SK-N-SH (cell line): Measurements from ENCODE around the gene APH1B.

Experiments used
- EP300 ChIP-seq, 2 experiments: IDR thresholded peaks; 2 replicates each; pipeline versions ENCODE4 v1.4.0 to v1.6.1; 2012; ENCODE audit warnings: borderline replicate concordance in 1 of 2, low read depth in 1 of 2, low read length in 1 of 2
- EZH2phosphoT487 ChIP-seq: fragments of 200-600 bp; sonication (generic); IDR thresholded peaks from 2 replicates; pipeline ENCODE4 v1.6.1; 2017; ENCODE audit warnings: low read depth, mixed run types, mild to moderate bottlenecking, antibody characterized with exemption, moderate library complexity, borderline replicate concordance
- MEF2A ChIP-seq: IDR thresholded peaks from 2 replicates; pipeline ENCODE4 v1.4.0; 2012; ENCODE audit warnings: low read depth, borderline replicate concordance
- POLR2AphosphoS5 ChIP-seq: IDR thresholded peaks from 2 replicates; pipeline ENCODE4 v1.6.1; 2012; ENCODE audit warnings: low read depth, low read length
- RAD21 ChIP-seq: IDR thresholded peaks from 2 replicates; pipeline ENCODE4 v1.6.1; 2012; ENCODE audit warnings: mild to moderate bottlenecking, low read length
- RCOR1 ChIP-seq: fragments of 150-350 bp; IDR thresholded peaks from 2 replicates; pipeline ENCODE4 v1.6.1; 2017; ENCODE audit warnings: antibody characterized with exemption, low read length
- TAF1 ChIP-seq: IDR thresholded peaks from 2 replicates; pipeline ENCODE4 v1.6.1; 2012; ENCODE audit warnings: low read depth, mild to moderate bottlenecking, low read length, moderate library complexity, borderline replicate concordance
- TCF12 ChIP-seq: IDR thresholded peaks from 2 replicates; pipeline ENCODE4 v1.4.0; 2012
- TF ChIP-seq, protein P1 (sequence below): IDR thresholded peaks from 2 replicates; pipeline ENCODE4 v1.6.1; 2012; ENCODE audit warnings: mild to moderate bottlenecking, low read depth, low read length, moderate library complexity
- TF ChIP-seq, protein P2 (sequence below): fragments of 200-600 bp; sonication (generic); IDR thresholded peaks from 2 replicates; pipeline ENCODE4 v1.6.1; 2017; ENCODE audit warnings: antibody characterized with exemption, mild to moderate bottlenecking, moderate library complexity
- TF ChIP-seq, protein P3 (sequence below): fragments of 150-350 bp; IDR thresholded peaks from 2 replicates; pipeline ENCODE4 v1.6.1; 2017; ENCODE audit warnings: antibody characterized with exemption, low read length, low read depth, borderline replicate concordance

DNA sequence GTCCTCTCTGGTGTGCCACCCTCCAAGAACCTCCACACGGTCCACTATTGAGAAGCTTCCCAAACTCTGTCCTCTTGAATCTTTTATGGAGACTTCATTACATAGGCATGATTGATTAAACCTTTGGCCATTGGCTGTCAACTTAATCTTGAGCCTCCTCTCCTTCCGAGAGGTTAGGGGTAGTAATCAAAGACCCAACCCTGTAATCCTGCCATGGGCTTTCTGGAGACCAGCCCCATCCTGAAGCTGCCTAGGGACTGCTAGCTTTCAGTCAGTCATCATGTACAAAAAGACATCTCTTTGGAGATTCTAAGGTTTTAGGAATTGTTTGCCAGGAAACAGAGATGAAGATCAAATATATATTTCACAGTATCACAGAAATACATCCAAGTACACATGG is 37.0 kb downstream of the APH1B start:
- TF ChIP-seq RAD21: no peak
- TF ChIP-seq, protein P1, sequence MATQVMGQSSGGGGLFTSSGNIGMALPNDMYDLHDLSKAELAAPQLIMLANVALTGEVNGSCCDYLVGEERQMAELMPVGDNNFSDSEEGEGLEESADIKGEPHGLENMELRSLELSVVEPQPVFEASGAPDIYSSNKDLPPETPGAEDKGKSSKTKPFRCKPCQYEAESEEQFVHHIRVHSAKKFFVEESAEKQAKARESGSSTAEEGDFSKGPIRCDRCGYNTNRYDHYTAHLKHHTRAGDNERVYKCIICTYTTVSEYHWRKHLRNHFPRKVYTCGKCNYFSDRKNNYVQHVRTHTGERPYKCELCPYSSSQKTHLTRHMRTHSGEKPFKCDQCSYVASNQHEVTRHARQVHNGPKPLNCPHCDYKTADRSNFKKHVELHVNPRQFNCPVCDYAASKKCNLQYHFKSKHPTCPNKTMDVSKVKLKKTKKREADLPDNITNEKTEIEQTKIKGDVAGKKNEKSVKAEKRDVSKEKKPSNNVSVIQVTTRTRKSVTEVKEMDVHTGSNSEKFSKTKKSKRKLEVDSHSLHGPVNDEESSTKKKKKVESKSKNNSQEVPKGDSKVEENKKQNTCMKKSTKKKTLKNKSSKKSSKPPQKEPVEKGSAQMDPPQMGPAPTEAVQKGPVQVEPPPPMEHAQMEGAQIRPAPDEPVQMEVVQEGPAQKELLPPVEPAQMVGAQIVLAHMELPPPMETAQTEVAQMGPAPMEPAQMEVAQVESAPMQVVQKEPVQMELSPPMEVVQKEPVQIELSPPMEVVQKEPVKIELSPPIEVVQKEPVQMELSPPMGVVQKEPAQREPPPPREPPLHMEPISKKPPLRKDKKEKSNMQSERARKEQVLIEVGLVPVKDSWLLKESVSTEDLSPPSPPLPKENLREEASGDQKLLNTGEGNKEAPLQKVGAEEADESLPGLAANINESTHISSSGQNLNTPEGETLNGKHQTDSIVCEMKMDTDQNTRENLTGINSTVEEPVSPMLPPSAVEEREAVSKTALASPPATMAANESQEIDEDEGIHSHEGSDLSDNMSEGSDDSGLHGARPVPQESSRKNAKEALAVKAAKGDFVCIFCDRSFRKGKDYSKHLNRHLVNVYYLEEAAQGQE: no peak
- no peak for TF ChIP-seq EZH2phosphoT487
- TF ChIP-seq, protein P2, sequence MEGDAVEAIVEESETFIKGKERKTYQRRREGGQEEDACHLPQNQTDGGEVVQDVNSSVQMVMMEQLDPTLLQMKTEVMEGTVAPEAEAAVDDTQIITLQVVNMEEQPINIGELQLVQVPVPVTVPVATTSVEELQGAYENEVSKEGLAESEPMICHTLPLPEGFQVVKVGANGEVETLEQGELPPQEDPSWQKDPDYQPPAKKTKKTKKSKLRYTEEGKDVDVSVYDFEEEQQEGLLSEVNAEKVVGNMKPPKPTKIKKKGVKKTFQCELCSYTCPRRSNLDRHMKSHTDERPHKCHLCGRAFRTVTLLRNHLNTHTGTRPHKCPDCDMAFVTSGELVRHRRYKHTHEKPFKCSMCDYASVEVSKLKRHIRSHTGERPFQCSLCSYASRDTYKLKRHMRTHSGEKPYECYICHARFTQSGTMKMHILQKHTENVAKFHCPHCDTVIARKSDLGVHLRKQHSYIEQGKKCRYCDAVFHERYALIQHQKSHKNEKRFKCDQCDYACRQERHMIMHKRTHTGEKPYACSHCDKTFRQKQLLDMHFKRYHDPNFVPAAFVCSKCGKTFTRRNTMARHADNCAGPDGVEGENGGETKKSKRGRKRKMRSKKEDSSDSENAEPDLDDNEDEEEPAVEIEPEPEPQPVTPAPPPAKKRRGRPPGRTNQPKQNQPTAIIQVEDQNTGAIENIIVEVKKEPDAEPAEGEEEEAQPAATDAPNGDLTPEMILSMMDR: no peak
- TF ChIP-seq RCOR1: no peak
- TF ChIP-seq, protein P3, sequence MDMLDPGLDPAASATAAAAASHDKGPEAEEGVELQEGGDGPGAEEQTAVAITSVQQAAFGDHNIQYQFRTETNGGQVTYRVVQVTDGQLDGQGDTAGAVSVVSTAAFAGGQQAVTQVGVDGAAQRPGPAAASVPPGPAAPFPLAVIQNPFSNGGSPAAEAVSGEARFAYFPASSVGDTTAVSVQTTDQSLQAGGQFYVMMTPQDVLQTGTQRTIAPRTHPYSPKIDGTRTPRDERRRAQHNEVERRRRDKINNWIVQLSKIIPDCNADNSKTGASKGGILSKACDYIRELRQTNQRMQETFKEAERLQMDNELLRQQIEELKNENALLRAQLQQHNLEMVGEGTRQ: no peak
- TF ChIP-seq EP300 (IDR thresholded peaks at IDR 0.05; ENCODE audit: borderline replicate concordance in 1 of 2, low read depth in 1 of 2, low read length in 1 of 2): no peak
- TF ChIP-seq TCF12: no peak
- TF ChIP-seq POLR2AphosphoS5: no peak
- no peak for TF ChIP-seq TAF1
- no peak for TF ChIP-seq MEF2A
